Neural crest cell (in vitro differentiated cells): Measurements from ENCODE around the gene GNG10. TPM values are rescaled to one million over a fixed set of nuclear protein-coding genes. Genes with fewer than 3 reads are reported as not detected.

ENCODE experiments used
- DNase-seq: peaks from one replicate; pipeline ENCODE4 v3.0.0; 2021; ENCODE audit warnings: low read depth, mixed read lengths, low spot score
- H3K27ac Mint-ChIP-seq: one replicate; pipeline ENCODE4 v1.8.0; 2021; ENCODE audit warnings: mild to moderate bottlenecking, mixed read lengths; ENCODE audit not compliant: unreplicated experiment
- H3K27me3 Mint-ChIP-seq: 2 replicates; pipeline ENCODE4 v1.8.0; 2021; ENCODE audit warnings: low read depth, mild to moderate bottlenecking, mixed read lengths
- H3K36me3 Mint-ChIP-seq: 2 replicates; pipeline ENCODE4 v1.8.0; 2021; ENCODE audit warnings: low read depth, mild to moderate bottlenecking, mixed read lengths
- H3K4me1 Mint-ChIP-seq: 2 replicates; pipeline ENCODE4 v1.8.0; 2021; ENCODE audit warnings: mixed read lengths
- H3K4me3 Mint-ChIP-seq: one replicate; pipeline ENCODE4 v1.8.0; 2021; ENCODE audit warnings: mild to moderate bottlenecking, mixed read lengths
- H3K9me3 Mint-ChIP-seq: 2 replicates; pipeline ENCODE4 v1.8.0; 2021; ENCODE audit warnings: mixed read lengths
- total RNA-seq: library from RNA; stranded (reverse); gene quantifications from 2 replicates; pipeline ENCODE4 v1.2.1, GENCODE V29; 2021
- TF ChIP-seq, protein P1 (sequence below): fragments of 200-600 bp; sonication (generic); conservative IDR thresholded peaks from 2 replicates; pipeline ENCODE4 v1.5.0; 2021; ENCODE audit warnings: antibody characterized with exemption, mild to moderate bottlenecking

The GNG10 gene
- total RNA-seq, 1 donor from 2014 or later = 37.8 TPM

DNA sequence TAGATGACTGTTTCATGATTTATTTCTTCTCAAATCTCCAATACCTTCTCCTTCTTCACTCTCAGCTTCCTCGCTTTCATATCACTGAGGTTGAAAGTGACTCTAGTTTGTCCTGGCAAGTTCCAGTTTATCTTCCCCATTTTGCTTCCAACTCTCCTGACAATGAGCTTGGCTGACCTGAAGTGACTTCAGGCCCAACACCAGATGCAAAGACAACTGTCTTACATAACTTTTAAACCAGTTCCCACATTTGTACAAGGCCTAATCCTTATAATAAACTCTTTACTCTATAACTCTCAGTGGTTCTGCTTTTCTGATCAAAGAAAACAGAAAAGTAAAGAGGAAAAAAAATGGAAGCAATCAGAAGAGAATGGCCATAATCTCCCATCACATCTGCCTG, 22.0 kb downstream of the GNG10 start:
- H3K27me3 Mint-ChIP-seq = no peaks in the 10 kb centered on the region
- H3K27ac Mint-ChIP-seq = no peak overlapping the region
- TF ChIP-seq, protein P1, sequence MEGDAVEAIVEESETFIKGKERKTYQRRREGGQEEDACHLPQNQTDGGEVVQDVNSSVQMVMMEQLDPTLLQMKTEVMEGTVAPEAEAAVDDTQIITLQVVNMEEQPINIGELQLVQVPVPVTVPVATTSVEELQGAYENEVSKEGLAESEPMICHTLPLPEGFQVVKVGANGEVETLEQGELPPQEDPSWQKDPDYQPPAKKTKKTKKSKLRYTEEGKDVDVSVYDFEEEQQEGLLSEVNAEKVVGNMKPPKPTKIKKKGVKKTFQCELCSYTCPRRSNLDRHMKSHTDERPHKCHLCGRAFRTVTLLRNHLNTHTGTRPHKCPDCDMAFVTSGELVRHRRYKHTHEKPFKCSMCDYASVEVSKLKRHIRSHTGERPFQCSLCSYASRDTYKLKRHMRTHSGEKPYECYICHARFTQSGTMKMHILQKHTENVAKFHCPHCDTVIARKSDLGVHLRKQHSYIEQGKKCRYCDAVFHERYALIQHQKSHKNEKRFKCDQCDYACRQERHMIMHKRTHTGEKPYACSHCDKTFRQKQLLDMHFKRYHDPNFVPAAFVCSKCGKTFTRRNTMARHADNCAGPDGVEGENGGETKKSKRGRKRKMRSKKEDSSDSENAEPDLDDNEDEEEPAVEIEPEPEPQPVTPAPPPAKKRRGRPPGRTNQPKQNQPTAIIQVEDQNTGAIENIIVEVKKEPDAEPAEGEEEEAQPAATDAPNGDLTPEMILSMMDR = no peak
- H3K4me3 Mint-ChIP-seq = no peak overlapping the region
- peaks cover 3% of the 10 kb centered on the region for H3K9me3 Mint-ChIP-seq
- no peak for DNase-seq
- peaks cover 13% of the 10 kb centered on the region for H3K36me3 Mint-ChIP-seq
- H3K4me1 Mint-ChIP-seq = no peaks in the 10 kb centered on the region

DNA sequence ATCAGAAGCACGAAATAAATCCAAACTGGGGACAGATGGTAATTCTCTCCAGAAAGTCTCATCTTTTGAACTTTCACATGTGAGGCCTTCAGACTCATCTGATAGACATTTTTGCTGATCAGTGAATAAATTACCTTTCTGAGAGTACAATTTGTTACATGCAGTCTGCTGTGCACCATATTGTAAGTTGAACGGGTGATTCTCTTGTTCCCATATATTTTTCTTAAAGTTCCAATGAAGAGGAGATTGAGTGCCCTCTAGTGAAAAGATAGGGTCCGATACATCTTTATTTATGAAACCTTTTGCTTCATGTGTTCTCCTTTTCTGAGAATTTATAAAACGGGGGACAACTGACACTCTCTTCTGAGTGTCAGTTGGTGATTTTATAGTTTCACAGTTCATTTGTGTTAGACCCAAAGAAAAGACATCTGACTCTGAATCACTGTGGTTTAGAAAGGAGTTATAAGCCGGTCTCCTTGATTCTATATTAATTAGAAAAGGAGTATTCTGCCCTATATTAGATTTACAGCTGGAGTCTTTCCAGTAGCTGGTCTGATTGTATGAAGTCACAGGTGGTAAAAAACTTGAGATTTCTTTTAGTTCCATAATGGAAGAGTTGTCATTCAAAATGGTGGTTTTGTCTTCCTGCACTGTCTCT, 30.4 kb downstream of the GNG10 start:
- no peak for DNase-seq
- Mint-ChIP-seq H3K36me3 (no peaks in the 10 kb centered on the region), H3K4me1 (peaks cover 6% of the 10 kb centered on the region), H3K9me3 (no peaks in the 10 kb centered on the region), H3K27ac (no peak overlapping the region), H3K4me3 (peak overlapping the region; percentile 10), H3K27me3 (no peaks in the 10 kb centered on the region)
- TF ChIP-seq, protein P1 = peak; percentile 65

DNA sequence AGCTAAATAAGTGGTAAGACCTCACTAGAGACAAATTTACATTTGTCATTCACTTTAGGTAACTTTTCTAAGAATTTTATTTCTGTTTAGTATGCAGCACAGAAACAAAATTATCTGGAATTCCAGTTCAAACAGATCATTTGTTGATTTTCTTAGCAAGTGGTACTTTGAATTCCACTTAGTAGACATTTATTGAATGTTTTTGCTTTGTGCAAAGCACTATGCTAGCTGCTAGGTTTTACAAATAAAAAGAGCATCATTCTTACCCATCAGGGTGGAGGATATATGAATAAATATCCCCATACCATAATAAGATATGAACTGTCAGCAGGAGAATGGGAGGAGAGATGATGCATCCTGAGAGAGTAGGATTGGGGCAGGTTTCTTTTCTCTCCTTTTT, 35.4 kb downstream of the GNG10 start:
- TF ChIP-seq, protein P1 = no peak
- H3K4me1 Mint-ChIP-seq = peaks cover under 1% of the 10 kb centered on the region
- DNase-seq = no peak
- no peak overlapping the region for H3K27ac Mint-ChIP-seq
- peaks cover 10% of the 10 kb centered on the region for H3K9me3 Mint-ChIP-seq
- H3K4me3 Mint-ChIP-seq = no peak overlapping the region
- peaks cover 5% of the 10 kb centered on the region for H3K36me3 Mint-ChIP-seq
- no peaks in the 10 kb centered on the region for H3K27me3 Mint-ChIP-seq

DNA sequence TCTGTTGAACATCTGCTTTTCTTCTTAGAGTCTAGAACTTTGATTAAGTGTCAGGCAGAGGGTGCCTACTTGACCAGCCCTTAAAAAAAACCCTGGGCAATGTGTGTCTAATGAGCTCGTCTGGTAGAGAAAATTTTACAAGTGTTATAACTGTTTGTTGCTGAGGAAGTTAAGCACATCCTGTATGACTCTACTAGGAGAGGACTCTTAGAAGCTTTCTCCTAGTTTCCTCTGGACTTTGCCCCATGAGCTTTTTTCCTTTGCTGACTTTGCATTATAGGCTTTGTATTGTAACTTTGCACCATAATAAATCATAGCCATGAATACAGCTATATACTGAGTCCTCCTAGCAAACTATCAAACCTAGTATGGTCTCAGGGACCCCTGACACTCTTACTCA, 39.4 kb downstream of the GNG10 start:
- TF ChIP-seq, protein P1 = no peak
- Mint-ChIP-seq H3K36me3 (peaks cover 5% of the 10 kb centered on the region), H3K9me3 (peaks cover 10% of the 10 kb centered on the region), H3K4me1 (no peaks in the 10 kb centered on the region), H3K27me3 (no peaks in the 10 kb centered on the region), H3K27ac (no peak overlapping the region), H3K4me3 (no peak overlapping the region)
- DNase-seq = no peak

DNA sequence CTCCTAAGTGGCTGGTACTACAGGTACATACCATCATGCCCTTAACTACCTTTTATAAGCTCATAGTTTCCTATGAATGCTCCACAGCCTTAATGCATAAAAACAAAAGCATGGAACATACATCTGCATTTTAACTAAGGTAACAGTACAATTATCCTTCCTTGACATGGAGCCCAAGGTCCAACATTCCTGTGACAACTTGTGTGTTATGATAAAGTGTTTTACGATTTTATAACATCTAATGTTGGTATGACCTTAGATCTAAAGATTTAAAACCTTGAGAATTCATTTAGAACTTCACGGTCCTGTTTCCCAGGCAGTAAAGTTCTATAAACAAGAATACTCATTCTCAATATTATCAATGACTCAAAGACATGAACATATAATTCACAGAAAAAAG, 43.1 kb downstream of the GNG10 start:
- Mint-ChIP-seq H3K9me3 (peaks cover 2% of the 10 kb centered on the region), H3K4me3 (no peak overlapping the region), H3K27me3 (no peaks in the 10 kb centered on the region), H3K27ac (no peak overlapping the region), H3K36me3 (no peaks in the 10 kb centered on the region), H3K4me1 (no peaks in the 10 kb centered on the region)
- DNase-seq = no peak
- TF ChIP-seq, protein P1 = no peak
